HL-60 (cell line): Measurements from ENCODE around the gene TMEM190.

Experiments used
- DNase-seq, 2 experiments: peaks; one replicate each; pipeline ENCODE4 v3.0.0-alpha.2; 2010 to 2020; ENCODE audit warnings: low read depth in 1 of 2, low spot score in 1 of 2
- H3K27ac ChIP-seq: fragments of 250-450 bp; sonication (Bioruptor Pico); replicated peaks from 2 replicates; pipeline ENCODE4 v1.5.1; 2020; ENCODE audit warnings: mild to moderate bottlenecking, moderate library complexity
- H3K27me3 ChIP-seq: fragments of 250-450 bp; sonication (Bioruptor Pico); 2 replicates; pipeline ENCODE4 v1.5.1; 2021; ENCODE audit warnings: mild to moderate bottlenecking, moderate library complexity; ENCODE audit not compliant: insufficient read depth, poor library complexity, severe bottlenecking
- H3K4me3 ChIP-seq: replicated peaks from 2 replicates; pipeline ENCODE4 v1.5.1; 2011; ENCODE audit warnings: mild to moderate bottlenecking, control low read depth, low read length; ENCODE audit not compliant: insufficient read depth
- CTCF ChIP-seq: IDR thresholded peaks from one replicate; pipeline ENCODE4 v1.5.1; 2011; ENCODE audit warnings: low read length, control low read depth, inconsistent platforms; ENCODE audit not compliant: insufficient read depth
- GABPA ChIP-seq: IDR thresholded peaks from 2 replicates; pipeline ENCODE4 v1.6.1; 2012; ENCODE audit warnings: low read depth
- POLR2AphosphoS5 ChIP-seq: IDR thresholded peaks from 2 replicates; pipeline ENCODE4 v1.6.1; 2012; ENCODE audit warnings: low read depth
- REST ChIP-seq: IDR thresholded peaks from 2 replicates; pipeline ENCODE4 v1.6.1; 2012; ENCODE audit warnings: low read depth; ENCODE audit not compliant: insufficient replicate concordance
- SPI1 ChIP-seq: IDR thresholded peaks from 2 replicates; pipeline ENCODE4 v1.6.1; 2012; ENCODE audit warnings: low read depth, mild to moderate bottlenecking, borderline replicate concordance

Gene TMEM190

GRCh38 chr19:55350620-55351315 is 25.9 kb upstream of the TMEM190 start:
- no peak overlapping the region for H3K27ac ChIP-seq
- DNase-seq = no peak
- H3K27me3 ChIP-seq = peaks cover 23% of the 10 kb centered on the region
- TF ChIP-seq SPI1 (no peak), REST (no peak), GABPA (no peak), POLR2AphosphoS5 (no peak), CTCF (no peak)
- no peak overlapping the region for H3K4me3 ChIP-seq

- Histone ChIP-seq H3K27me3 (peaks cover 23% of the 10 kb centered on the region), H3K27ac (no peak overlapping the region), H3K4me3 (no peak overlapping the region)
- DNase-seq = no peak
- no peak for TF ChIP-seq POLR2AphosphoS5
- no peak for TF ChIP-seq REST
- TF ChIP-seq CTCF = no peak
- no peak for TF ChIP-seq GABPA
- TF ChIP-seq SPI1 = no peak
These were observed 24.6 kb upstream of the TMEM190 start for GRCh38 chr19:55352040-55352439.

- no peak for DNase-seq
- no peak for TF ChIP-seq REST
- H3K27ac ChIP-seq = no peak overlapping the region
- no peak overlapping the region for H3K4me3 ChIP-seq
- peaks cover 23% of the 10 kb centered on the region for H3K27me3 ChIP-seq
These were observed 24.0 kb upstream of the TMEM190 start for GRCh38 chr19:55352549-55353145.
